HL-60/S4 (cell line): ENCODE measurements around the gene CARD9.

ENCODE experiments used
- in situ Hi-C: fragments of 300-500 bp; cut with MboI; formaldehyde crosslinking; loops from 2 replicates; pipeline ENCODE4 v1.14.3; 2022; ENCODE audit warnings: low sequenced_read_pairs

Gene CARD9

GRCh38 chr9:136401173-136401922 lies 27.9 kb upstream of the CARD9 start:
- in situ Hi-C loops, result no loop called here

GRCh38 chr9:136400038-136400834 lies 26.8 kb upstream of the CARD9 start, which contains the start of gene SNAPC4:
TSS of gene SNAPC4 (minus strand) at chr9:136400170. CDS start at chr9:136398428, 1,742 bp downstream.
- in situ Hi-C loops, result no loop called here

GRCh38 chr9:136399176-136400037 lies 25.9 kb upstream of the CARD9 start:
- in situ Hi-C loops, result no loop called here

- in situ Hi-C loops, result no loop called here
Measured at GRCh38 chr9:136398286-136398685, 24.8 kb upstream of the CARD9 start.

GRCh38 chr9:136397643-136398042 lies 24.2 kb upstream of the CARD9 start:
- in situ Hi-C loops, result no loop called here

GRCh38 chr9:136396219-136396515 lies 22.7 kb upstream of the CARD9 start:
- in situ Hi-C loops, result no loop called here

GRCh38 chr9:136395345-136396218 lies 22.1 kb upstream of the CARD9 start:
- in situ Hi-C loops, result no loop called here

GRCh38 chr9:136395020-136395340 lies 21.5 kb upstream of the CARD9 start:
- in situ Hi-C loops, result no loop called here

- in situ Hi-C loops, result no loop called here
Measured at GRCh38 chr9:136394312-136395019, 21.0 kb upstream of the CARD9 start.

GRCh38 chr9:136393531-136393930 lies 20.1 kb upstream of the CARD9 start:
- in situ Hi-C loops, result no loop called here

- in situ Hi-C loops, result no loop called here
Measured at GRCh38 chr9:136392538-136393449, 19.3 kb upstream of the CARD9 start.

GRCh38 chr9:136391737-136392537 lies 18.5 kb upstream of the CARD9 start:
- in situ Hi-C loops, result no loop called here

- in situ Hi-C loops, result no loop called here
Measured at GRCh38 chr9:136389396-136389795, 15.9 kb upstream of the CARD9 start.

- in situ Hi-C loops, result no loop called here
Measured at GRCh38 chr9:136387217-136387616, 13.7 kb upstream of the CARD9 start.

- in situ Hi-C loops, result no loop called here
Measured at GRCh38 chr9:136386018-136386417, 12.5 kb upstream of the CARD9 start.

- in situ Hi-C loops, result no loop called here
Measured at GRCh38 chr9:136385015-136385414, 11.5 kb upstream of the CARD9 start.

GRCh38 chr9:136383436-136383835 lies 10.0 kb upstream of the CARD9 start:
- in situ Hi-C loops, result no loop called here

GRCh38 chr9:136381966-136382513 lies 8.6 kb upstream of the CARD9 start:
- in situ Hi-C loops, result no loop called here
